CD4-positive, alpha-beta T cell treated with Interleukin-10 for 1 hour (primary cell): Measurements from ENCODE around the gene IGFALS.

Experiments
- DNase-seq: peaks from one replicate; pipeline ENCODE4 v3.0.0-alpha.2; 2020

IGFALS gene

GRCh38 chr16:1741553-1742165, 51.8 kb downstream of the IGFALS start:
- no peak for DNase-seq

GRCh38 chr16:1740781-1741490, 52.6 kb downstream of the IGFALS start:
- DNase-seq: no peak
